Measurements from ENCODE around the gene DIS3L. TPM values are rescaled to one million over a fixed set of nuclear protein-coding genes. Genes with fewer than 3 reads are reported as not detected.
"Not testable (repeated sequence)": the region's sequence is repeated elsewhere in the genome, so short reads cannot be mapped to it uniquely, and the experiment has no call there.

The DIS3L gene
- total RNA-seq, 1 donor from 2014 or later = 8.1 TPM

DNA sequence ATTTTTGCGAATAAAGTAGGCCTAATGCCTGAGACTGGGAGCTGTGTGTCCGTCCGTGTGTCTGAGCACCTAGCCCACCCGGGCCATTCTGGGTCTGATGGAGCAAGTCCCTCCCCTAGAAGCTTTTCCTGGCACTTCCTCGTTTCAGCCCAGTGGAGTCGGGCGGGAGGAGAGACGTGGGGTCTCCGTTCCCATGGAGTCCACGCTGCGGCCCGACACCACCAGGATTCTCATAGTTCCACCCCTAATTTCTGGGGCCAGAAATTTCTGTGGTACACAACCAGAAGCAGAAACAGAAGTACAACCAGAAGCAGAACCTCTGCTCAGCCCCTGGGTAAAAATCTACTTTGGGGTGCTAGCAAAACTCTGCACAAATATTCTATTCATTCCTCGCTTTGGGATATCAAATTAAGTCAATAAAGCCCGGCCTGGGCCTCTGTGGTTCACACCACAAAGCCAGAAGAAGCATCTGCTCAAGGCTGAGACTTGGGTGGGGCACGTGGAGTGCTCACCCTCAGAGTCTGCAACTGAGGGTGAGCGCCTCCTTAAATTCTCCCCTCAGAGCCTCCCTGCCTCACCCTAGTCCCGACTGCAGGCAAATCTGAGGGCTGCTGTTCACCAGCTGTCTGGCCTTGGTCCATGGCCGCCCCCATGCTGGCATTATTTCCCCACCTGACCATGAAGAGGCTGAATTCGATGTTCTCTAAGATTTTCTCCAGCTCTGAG is 38.3 kb upstream of the DIS3L start:
- Mint-ChIP-seq H3K27ac (ENCODE audit: unreplicated experiment) (no peak overlapping the region), H3K36me3 (ENCODE audit: low read depth, unreplicated experiment) (no peaks in the 10 kb centered on the region), H3K27me3 (ENCODE audit: low read depth, unreplicated experiment) (peaks cover 64% of the 10 kb centered on the region), H3K4me3 (ENCODE audit: unreplicated experiment) (peak overlapping the region; percentile 70), H3K9me3 (ENCODE audit: unreplicated experiment) (no peaks in the 10 kb centered on the region), H3K4me1 (ENCODE audit: low read depth, unreplicated experiment) (peaks cover 3% of the 10 kb centered on the region)
- H3K79me2 ChIP-seq (ENCODE audit: insufficient read depth, low read length) = no peaks in the 10 kb centered on the region
- H3K4me3 ChIP-seq (ENCODE audit: insufficient read depth, low read depth, low read length) = no peak overlapping the region
- DNase-seq (ENCODE audit: low read depth) (no peak), FAIRE-seq (no peak)
- no peak overlapping the region for H3K4me2 ChIP-seq (ENCODE audit: low read length)
- H3K36me3 ChIP-seq (ENCODE audit: insufficient read depth, low read length) = no peaks in the 10 kb centered on the region
- no peaks in the 10 kb centered on the region for H3K9me3 ChIP-seq (ENCODE audit: insufficient read depth, low read depth, low read length)
- H4K20me1 ChIP-seq (ENCODE audit: insufficient read depth, low read length) = peaks cover 4% of the 10 kb centered on the region
- peaks cover 14% of the 10 kb centered on the region for H3K4me1 ChIP-seq (ENCODE audit: insufficient read depth, low read length)
- H2AFZ ChIP-seq (ENCODE audit: low read depth, low read length) = no peak overlapping the region
- TF ChIP-seq, protein P1, sequence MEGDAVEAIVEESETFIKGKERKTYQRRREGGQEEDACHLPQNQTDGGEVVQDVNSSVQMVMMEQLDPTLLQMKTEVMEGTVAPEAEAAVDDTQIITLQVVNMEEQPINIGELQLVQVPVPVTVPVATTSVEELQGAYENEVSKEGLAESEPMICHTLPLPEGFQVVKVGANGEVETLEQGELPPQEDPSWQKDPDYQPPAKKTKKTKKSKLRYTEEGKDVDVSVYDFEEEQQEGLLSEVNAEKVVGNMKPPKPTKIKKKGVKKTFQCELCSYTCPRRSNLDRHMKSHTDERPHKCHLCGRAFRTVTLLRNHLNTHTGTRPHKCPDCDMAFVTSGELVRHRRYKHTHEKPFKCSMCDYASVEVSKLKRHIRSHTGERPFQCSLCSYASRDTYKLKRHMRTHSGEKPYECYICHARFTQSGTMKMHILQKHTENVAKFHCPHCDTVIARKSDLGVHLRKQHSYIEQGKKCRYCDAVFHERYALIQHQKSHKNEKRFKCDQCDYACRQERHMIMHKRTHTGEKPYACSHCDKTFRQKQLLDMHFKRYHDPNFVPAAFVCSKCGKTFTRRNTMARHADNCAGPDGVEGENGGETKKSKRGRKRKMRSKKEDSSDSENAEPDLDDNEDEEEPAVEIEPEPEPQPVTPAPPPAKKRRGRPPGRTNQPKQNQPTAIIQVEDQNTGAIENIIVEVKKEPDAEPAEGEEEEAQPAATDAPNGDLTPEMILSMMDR (IDR thresholded peaks at IDR 0.05; ENCODE audit: insufficient read depth, low read depth, low read length) = no peak
- no peak for TF ChIP-seq EZH2 (IDR thresholded peaks at IDR 0.05; ENCODE audit: insufficient read depth, low read length)
- no peak overlapping the region for H3K9ac ChIP-seq (ENCODE audit: low read length)
- no peak overlapping the region for H3K27ac ChIP-seq (ENCODE audit: low read depth, low read length)
- peaks cover 67% of the 10 kb centered on the region for H3K27me3 ChIP-seq (ENCODE audit: insufficient read depth, low read length)

DNA sequence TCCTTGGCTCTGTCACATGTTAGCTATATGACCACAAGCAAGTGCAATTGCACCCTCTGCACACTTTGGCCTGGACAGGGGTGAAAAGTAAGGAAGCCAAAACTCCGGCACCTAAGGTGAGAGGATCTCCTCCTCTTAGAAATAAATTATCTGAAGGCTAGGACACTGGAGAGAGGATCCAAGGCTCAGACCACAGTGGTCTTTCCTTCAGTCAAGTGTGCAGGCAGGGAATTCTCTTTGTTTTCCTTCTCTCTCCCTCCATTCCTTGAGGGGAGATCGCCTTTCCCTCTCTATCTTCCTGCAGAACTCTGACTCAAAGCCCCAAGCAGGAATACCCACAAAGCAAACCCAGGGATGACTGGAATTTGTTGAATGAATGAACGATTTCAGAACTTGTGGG is 36.7 kb upstream of the DIS3L start:
- Mint-ChIP-seq H3K9me3 (ENCODE audit: unreplicated experiment) (no peaks in the 10 kb centered on the region), H3K36me3 (ENCODE audit: low read depth, unreplicated experiment) (no peaks in the 10 kb centered on the region), H3K27me3 (ENCODE audit: low read depth, unreplicated experiment) (peaks cover 54% of the 10 kb centered on the region), H3K27ac (ENCODE audit: unreplicated experiment) (no peak overlapping the region), H3K4me3 (ENCODE audit: unreplicated experiment) (no peak overlapping the region), H3K4me1 (ENCODE audit: low read depth, unreplicated experiment) (peaks cover 3% of the 10 kb centered on the region)
- Histone ChIP-seq H3K4me1 (ENCODE audit: insufficient read depth, low read length) (peaks cover 14% of the 10 kb centered on the region), H3K27me3 (ENCODE audit: insufficient read depth, low read length) (peaks cover 55% of the 10 kb centered on the region), H2AFZ (ENCODE audit: low read depth, low read length) (no peak overlapping the region), H3K36me3 (ENCODE audit: insufficient read depth, low read length) (no peaks in the 10 kb centered on the region), H3K9ac (ENCODE audit: low read length) (no peak overlapping the region), H3K4me2 (ENCODE audit: low read length) (no peak overlapping the region), H3K79me2 (ENCODE audit: insufficient read depth, low read length) (no peaks in the 10 kb centered on the region), H3K9me3 (ENCODE audit: insufficient read depth, low read depth, low read length) (no peaks in the 10 kb centered on the region), H3K4me3 (ENCODE audit: insufficient read depth, low read depth, low read length) (no peak overlapping the region), H4K20me1 (ENCODE audit: insufficient read depth, low read length) (peaks cover 4% of the 10 kb centered on the region), H3K27ac (ENCODE audit: low read depth, low read length) (no peak overlapping the region)
- DNase-seq (ENCODE audit: low read depth) (no peak), FAIRE-seq (no peak)
- TF ChIP-seq, protein P1 (IDR thresholded peaks at IDR 0.05; ENCODE audit: insufficient read depth, low read depth, low read length) = no peak
- TF ChIP-seq EZH2 (IDR thresholded peaks at IDR 0.05; ENCODE audit: insufficient read depth, low read length) = no peak

DNA sequence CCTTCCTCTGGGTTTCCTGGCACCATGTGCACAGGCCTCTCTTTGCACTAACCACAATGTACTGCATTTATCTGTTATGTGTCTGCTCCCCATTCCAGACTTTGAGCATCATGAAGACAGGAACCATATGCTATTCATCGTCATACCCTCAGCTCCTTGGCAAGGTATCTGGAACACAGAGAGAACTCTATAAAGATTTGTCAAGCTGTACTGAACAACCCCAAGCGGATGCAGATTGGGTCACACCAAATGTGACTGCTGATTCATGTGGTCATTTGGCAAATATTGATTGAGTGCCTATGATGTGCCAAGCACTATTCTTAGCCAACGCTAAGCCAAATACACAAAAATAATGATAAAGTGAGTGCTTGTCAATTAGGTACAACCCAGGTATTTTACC is 32.3 kb upstream of the DIS3L start:
- no peak for DNase-seq (ENCODE audit: low read depth)
- FAIRE-seq = no peak
- Mint-ChIP-seq H3K4me3 (ENCODE audit: unreplicated experiment) (no peak overlapping the region), H3K9me3 (ENCODE audit: unreplicated experiment) (peaks cover 5% of the 10 kb centered on the region), H3K4me1 (ENCODE audit: low read depth, unreplicated experiment) (no peaks in the 10 kb centered on the region), H3K36me3 (ENCODE audit: low read depth, unreplicated experiment) (no peaks in the 10 kb centered on the region), H3K27ac (ENCODE audit: unreplicated experiment) (no peak overlapping the region), H3K27me3 (ENCODE audit: low read depth, unreplicated experiment) (peaks cover 29% of the 10 kb centered on the region)
- Histone ChIP-seq H3K27ac (ENCODE audit: low read depth, low read length) (no peak overlapping the region), H3K9ac (ENCODE audit: low read length) (no peak overlapping the region), H3K4me1 (ENCODE audit: insufficient read depth, low read length) (no peaks in the 10 kb centered on the region), H4K20me1 (ENCODE audit: insufficient read depth, low read length) (no peaks in the 10 kb centered on the region), H3K79me2 (ENCODE audit: insufficient read depth, low read length) (no peaks in the 10 kb centered on the region), H3K27me3 (ENCODE audit: insufficient read depth, low read length) (peaks cover 28% of the 10 kb centered on the region), H3K36me3 (ENCODE audit: insufficient read depth, low read length) (no peaks in the 10 kb centered on the region), H3K9me3 (ENCODE audit: insufficient read depth, low read depth, low read length) (no peaks in the 10 kb centered on the region), H3K4me3 (ENCODE audit: insufficient read depth, low read depth, low read length) (no peak overlapping the region), H2AFZ (ENCODE audit: low read depth, low read length) (no peak overlapping the region), H3K4me2 (ENCODE audit: low read length) (no peak overlapping the region)
- TF ChIP-seq EZH2 (IDR thresholded peaks at IDR 0.05; ENCODE audit: insufficient read depth, low read length) = no peak
- TF ChIP-seq, protein P1 (IDR thresholded peaks at IDR 0.05; ENCODE audit: insufficient read depth, low read depth, low read length) = no peak

GRCh38 chr15:66262837-66263236 is 30.5 kb upstream of the DIS3L start:
- not testable (repeated sequence) for H3K9me3 Mint-ChIP-seq (ENCODE audit: unreplicated experiment); H3K36me3 ChIP-seq (ENCODE audit: insufficient read depth, low read length); H3K36me3 Mint-ChIP-seq (ENCODE audit: low read depth, unreplicated experiment); H3K27ac Mint-ChIP-seq (ENCODE audit: unreplicated experiment); H3K4me1 Mint-ChIP-seq (ENCODE audit: low read depth, unreplicated experiment); H3K4me1 ChIP-seq (ENCODE audit: insufficient read depth, low read length); FAIRE-seq; H3K79me2 ChIP-seq (ENCODE audit: insufficient read depth, low read length); H3K4me3 ChIP-seq (ENCODE audit: insufficient read depth, low read depth, low read length); DNase-seq (ENCODE audit: low read depth); H3K9me3 ChIP-seq (ENCODE audit: insufficient read depth, low read depth, low read length); H3K9ac ChIP-seq (ENCODE audit: low read length); H2AFZ ChIP-seq (ENCODE audit: low read depth, low read length); H3K4me3 Mint-ChIP-seq (ENCODE audit: unreplicated experiment); H4K20me1 ChIP-seq (ENCODE audit: insufficient read depth, low read length); H3K27ac ChIP-seq (ENCODE audit: low read depth, low read length); H3K4me2 ChIP-seq (ENCODE audit: low read length)
- H3K27me3 ChIP-seq (ENCODE audit: insufficient read depth, low read length) = peaks cover 12% of the 10 kb centered on the region
- H3K27me3 Mint-ChIP-seq (ENCODE audit: low read depth, unreplicated experiment) = peaks cover 20% of the 10 kb centered on the region

Measured in astrocyte (in vitro differentiated cells and primary cell).